Lower leg skin (tissue), 4 donors: ENCODE data around the gene COL19A1. TPM values are rescaled to one million over a fixed set of nuclear protein-coding genes. Genes with fewer than 3 reads are reported as not detected.

Experiments
- DNase-seq, 2 donors: peaks; one replicate each; pipeline ENCODE4 v3.0.0-alpha.2; 2019; ENCODE audit warnings: low spot score in 2 of 2
- H3K4me3 ChIP-seq: fragments of 200-600 bp; sonication (generic); 2 replicates; pipeline ENCODE4 v1.5.1; 2017; ENCODE audit warnings: mild to moderate bottlenecking, low read depth; ENCODE audit not compliant: poor library complexity, severe bottlenecking
- CTCF ChIP-seq, 3 donors: fragments of 450-650 bp; IDR thresholded peaks; one replicate each; pipeline ENCODE4 v1.5.1; 2016; ENCODE audit warnings: antibody characterized with exemption in 3 of 3, mild to moderate bottlenecking in 3 of 3, moderate library complexity in 2 of 3
- POLR2A ChIP-seq, 2 donors: fragments of 450-650 bp; IDR thresholded peaks; one replicate each; pipeline ENCODE4 v1.6.1; 2016 to 2017; ENCODE audit warnings: antibody characterized with exemption in 2 of 2, mild to moderate bottlenecking in 1 of 2, moderate library complexity in 1 of 2
- WGBS, 2 donors: methylation state at CpG; one replicate each; pipeline ENCODE4 v1.1.5; 2018; 5-methylcytosine and 5-hydroxymethylcytosine counted together
- intact Hi-C: fragments of 100-400 bp; cut with DNase I; formaldehyde crosslinking; loops from one replicate; pipeline ENCODE4 v1.15.0; 2023; ENCODE audit warnings: low total_unique reads
- total RNA-seq, 4 donors: library from RNA; depleted of rRNA; stranded (reverse); fragments of >200 nt; gene quantifications; one replicate each; pipeline ENCODE4 v1.1.0, GENCODE V29; 2016

Gene COL19A1
- total RNA-seq, 4 donors from 2014 or later, result 0.12 to 0.19 TPM; not detected in 2

- no peak overlapping the region for H3K4me3 ChIP-seq
- no peak for TF ChIP-seq CTCF (IDR thresholded peaks at IDR 0.05)
- no peak for TF ChIP-seq POLR2A (IDR thresholded peaks at IDR 0.05)
- DNase-seq, result no peak
- WGBS, 2 donors, result 64 to 65% methylated on average over 2 of the region's 2 CpGs
- intact Hi-C loops, result no loop called here
These were observed 388.4 kb downstream of the COL19A1 start for GRCh38 chr6:70254784-70255183.

GRCh38 chr6:70257768-70258273, 391.5 kb downstream of the COL19A1 start:
- intact Hi-C loops, result no loop called here

GRCh38 chr6:70258483-70258882, 392.1 kb downstream of the COL19A1 start:
- intact Hi-C loops, result no loop called here
- TF ChIP-seq CTCF (IDR thresholded peaks at IDR 0.05) (no peak), POLR2A (IDR thresholded peaks at IDR 0.05) (no peak)
- DNase-seq, result no peak
- WGBS, 2 donors, result 22 to 33% methylated on average over 1 of the region's 1 CpG
- no peak overlapping the region for H3K4me3 ChIP-seq

More at GRCh38 chr6:70257768-70258273, 391.5 kb downstream of the COL19A1 start:
- H3K4me3 ChIP-seq, result no peak overlapping the region
- 79 to 84% methylated on average over 2 of the region's 2 CpGs for WGBS, 2 donors
- no peak for DNase-seq
- TF ChIP-seq POLR2A (IDR thresholded peaks at IDR 0.05) (no peak), CTCF (IDR thresholded peaks at IDR 0.05) (no peak)

Other genes with a start within 250 kb of the COL19A1 start
- 10 to 100 TPM; 61.1 to 67.4 (median 65.0) TPM for gene LMBRD1, start 69.5 kb upstream of the COL19A1 start, total RNA-seq